ENCODE results near the gene AIP.

DNA sequence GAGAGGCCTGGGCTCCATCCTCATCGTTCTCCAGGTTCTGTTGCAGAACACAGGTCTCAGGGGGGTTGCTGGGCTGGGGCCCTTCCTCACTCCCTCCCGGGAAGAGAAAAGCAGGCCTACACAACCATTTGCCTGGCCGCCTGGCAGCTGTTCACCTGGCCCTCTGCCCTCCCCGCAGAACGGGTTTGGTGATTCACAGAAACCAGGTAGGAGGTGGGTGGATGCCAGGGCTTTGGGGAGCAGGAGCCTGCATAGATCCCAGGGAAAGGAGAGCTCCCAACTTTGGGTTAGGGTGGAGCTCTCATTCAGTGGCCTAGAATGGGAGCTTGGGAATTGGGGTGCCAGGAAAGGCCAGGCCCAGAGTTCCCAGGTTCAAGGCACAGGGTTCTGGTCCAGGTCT is 14.8 kb upstream of the AIP start:
- TF ChIP-seq EZH2 (IDR thresholded peaks at IDR 0.05; ENCODE audit: borderline replicate concordance, low read depth, low read length, severe bottlenecking): no peak
- TF ChIP-seq, protein P1, sequence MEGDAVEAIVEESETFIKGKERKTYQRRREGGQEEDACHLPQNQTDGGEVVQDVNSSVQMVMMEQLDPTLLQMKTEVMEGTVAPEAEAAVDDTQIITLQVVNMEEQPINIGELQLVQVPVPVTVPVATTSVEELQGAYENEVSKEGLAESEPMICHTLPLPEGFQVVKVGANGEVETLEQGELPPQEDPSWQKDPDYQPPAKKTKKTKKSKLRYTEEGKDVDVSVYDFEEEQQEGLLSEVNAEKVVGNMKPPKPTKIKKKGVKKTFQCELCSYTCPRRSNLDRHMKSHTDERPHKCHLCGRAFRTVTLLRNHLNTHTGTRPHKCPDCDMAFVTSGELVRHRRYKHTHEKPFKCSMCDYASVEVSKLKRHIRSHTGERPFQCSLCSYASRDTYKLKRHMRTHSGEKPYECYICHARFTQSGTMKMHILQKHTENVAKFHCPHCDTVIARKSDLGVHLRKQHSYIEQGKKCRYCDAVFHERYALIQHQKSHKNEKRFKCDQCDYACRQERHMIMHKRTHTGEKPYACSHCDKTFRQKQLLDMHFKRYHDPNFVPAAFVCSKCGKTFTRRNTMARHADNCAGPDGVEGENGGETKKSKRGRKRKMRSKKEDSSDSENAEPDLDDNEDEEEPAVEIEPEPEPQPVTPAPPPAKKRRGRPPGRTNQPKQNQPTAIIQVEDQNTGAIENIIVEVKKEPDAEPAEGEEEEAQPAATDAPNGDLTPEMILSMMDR (IDR thresholded peaks at IDR 0.05; ENCODE audit: borderline replicate concordance, extremely low read depth, low read length, poor library complexity, severe bottlenecking): no peak

Data from DND-41 (cell line).